Astrocyte (in vitro differentiated cells and primary cell): ENCODE results near the gene MIR17HG.

Experiments used
- CTCF ChIP-seq: IDR thresholded peaks from 2 replicates; pipeline ENCODE4 v1.5.1; 2011; ENCODE audit warnings: low read depth, mild to moderate bottlenecking, inconsistent platforms, low read length, moderate library complexity; ENCODE audit not compliant: insufficient read depth
- EZH2 ChIP-seq: IDR thresholded peaks from 2 replicates; pipeline ENCODE4 v1.6.1; 2012; ENCODE audit warnings: mild to moderate bottlenecking, low read length, inconsistent platforms; ENCODE audit not compliant: insufficient read depth

- TF ChIP-seq CTCF (no peak), EZH2 (no peak)
Measured at GRCh38 chr13:91358387-91358782, 10.9 kb downstream of the MIR17HG start.
